ENCODE data around the gene KCNC3.

Gene KCNC3

DNA sequence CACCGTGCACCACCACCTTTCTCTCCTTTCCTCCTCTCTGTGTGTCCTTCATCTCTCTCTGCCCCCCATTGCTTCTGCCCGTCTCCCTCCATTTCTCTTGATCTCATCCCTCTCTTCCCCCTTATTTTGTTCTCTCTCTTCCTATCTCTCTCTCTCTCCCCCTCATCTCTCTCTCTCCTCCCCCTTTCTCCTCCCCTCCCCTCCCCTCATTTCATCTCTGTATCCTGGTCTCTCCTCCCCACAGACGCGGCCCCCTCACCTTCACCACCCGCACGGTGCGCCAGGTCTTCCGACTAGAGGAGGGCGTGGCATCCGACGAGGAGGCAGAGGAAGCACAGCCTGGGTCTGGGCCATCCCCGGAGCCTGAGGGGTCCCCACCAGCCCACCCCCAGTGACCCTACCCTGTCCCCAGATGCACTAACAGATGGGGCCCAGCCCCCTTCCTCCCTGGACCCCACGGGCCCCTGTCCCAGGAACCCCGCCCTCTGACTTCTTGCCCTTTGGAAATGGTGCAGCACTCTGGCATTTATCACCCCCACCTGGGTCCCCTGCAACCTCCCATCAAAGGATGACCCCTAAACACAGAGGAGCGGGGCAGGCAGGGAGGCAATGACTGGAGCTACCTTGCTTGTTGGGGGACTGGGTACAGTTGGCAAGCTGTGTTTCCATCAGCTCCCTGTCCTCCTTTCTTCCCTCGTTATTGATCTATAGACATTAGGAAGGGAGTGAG is 19.6 kb downstream of the KCNC3 start:
- no peak overlapping the region for H3K4me3 ChIP-seq (ENCODE audit: low read depth, low read length)
- TF ChIP-seq MYC (IDR thresholded peaks at IDR 0.05; ENCODE audit: low read depth, low read length) (no peak), POLR2A (IDR thresholded peaks at IDR 0.05; ENCODE audit: extremely low read depth, insufficient read length) (no peak)
- TF ChIP-seq, protein P1, sequence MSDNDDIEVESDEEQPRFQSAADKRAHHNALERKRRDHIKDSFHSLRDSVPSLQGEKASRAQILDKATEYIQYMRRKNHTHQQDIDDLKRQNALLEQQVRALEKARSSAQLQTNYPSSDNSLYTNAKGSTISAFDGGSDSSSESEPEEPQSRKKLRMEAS (IDR thresholded peaks at IDR 0.05; ENCODE audit: low read depth, low read length), result no peak
- TF ChIP-seq, protein P2, sequence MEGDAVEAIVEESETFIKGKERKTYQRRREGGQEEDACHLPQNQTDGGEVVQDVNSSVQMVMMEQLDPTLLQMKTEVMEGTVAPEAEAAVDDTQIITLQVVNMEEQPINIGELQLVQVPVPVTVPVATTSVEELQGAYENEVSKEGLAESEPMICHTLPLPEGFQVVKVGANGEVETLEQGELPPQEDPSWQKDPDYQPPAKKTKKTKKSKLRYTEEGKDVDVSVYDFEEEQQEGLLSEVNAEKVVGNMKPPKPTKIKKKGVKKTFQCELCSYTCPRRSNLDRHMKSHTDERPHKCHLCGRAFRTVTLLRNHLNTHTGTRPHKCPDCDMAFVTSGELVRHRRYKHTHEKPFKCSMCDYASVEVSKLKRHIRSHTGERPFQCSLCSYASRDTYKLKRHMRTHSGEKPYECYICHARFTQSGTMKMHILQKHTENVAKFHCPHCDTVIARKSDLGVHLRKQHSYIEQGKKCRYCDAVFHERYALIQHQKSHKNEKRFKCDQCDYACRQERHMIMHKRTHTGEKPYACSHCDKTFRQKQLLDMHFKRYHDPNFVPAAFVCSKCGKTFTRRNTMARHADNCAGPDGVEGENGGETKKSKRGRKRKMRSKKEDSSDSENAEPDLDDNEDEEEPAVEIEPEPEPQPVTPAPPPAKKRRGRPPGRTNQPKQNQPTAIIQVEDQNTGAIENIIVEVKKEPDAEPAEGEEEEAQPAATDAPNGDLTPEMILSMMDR (IDR thresholded peaks at IDR 0.05; ENCODE audit: low read depth, low read length), result no peak
- no peak for DNase-seq (ENCODE audit: low read depth)

DNA sequence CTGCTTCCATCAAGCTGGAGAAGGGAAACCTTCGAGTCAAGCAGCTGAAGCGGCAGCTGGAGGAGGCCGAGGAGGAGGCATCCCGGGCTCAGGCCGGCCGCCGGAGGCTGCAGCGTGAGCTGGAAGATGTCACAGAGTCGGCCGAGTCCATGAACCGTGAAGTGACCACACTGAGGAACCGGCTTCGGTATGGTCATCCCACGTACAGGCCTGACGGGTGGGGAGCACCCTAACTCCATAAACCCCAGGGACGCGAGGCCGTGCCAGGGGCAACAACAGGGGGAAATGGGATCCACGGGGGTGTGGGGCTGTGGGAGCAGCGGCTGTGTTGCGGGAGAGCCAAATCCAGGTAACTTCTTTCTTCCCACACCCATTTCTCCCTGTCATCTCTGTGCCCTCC is 20.2 kb downstream of the KCNC3 start:
- TF ChIP-seq, protein P2 (IDR thresholded peaks at IDR 0.05; ENCODE audit: low read depth, low read length), result no peak
- TF ChIP-seq, protein P1 (IDR thresholded peaks at IDR 0.05; ENCODE audit: low read depth, low read length), result no peak
- TF ChIP-seq MYC (IDR thresholded peaks at IDR 0.05; ENCODE audit: low read depth, low read length) (no peak), POLR2A (IDR thresholded peaks at IDR 0.05; ENCODE audit: extremely low read depth, insufficient read length) (no peak)
- H3K4me3 ChIP-seq (ENCODE audit: low read depth, low read length), result no peak overlapping the region
- DNase-seq (ENCODE audit: low read depth), result no peak

DNA sequence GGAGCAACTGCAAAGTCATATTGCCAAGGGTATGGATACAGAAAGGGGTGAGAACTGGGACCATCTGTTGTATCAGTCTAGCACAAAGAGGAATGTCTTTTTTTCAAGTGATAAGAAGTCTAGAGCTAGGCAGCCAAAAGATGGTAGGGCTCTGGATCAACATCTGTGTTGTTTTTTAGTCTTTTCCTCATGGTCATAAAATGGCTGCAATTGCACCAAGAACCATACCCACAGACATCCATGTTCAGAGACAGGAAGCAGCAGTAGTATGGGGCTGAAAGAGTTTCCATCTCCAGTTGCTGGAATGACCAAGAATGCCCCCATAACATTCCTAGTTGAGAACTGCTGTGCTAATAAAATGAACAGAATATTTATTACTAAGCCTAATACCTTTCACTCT is 25.6 kb downstream of the KCNC3 start:
- TF ChIP-seq, protein P1 (IDR thresholded peaks at IDR 0.05; ENCODE audit: low read depth, low read length), result no peak
- TF ChIP-seq POLR2A (IDR thresholded peaks at IDR 0.05; ENCODE audit: extremely low read depth, insufficient read length), result no peak
- no peak for TF ChIP-seq MYC (IDR thresholded peaks at IDR 0.05; ENCODE audit: low read depth, low read length)
- TF ChIP-seq, protein P2 (IDR thresholded peaks at IDR 0.05; ENCODE audit: low read depth, low read length), result no peak
- H3K4me3 ChIP-seq (ENCODE audit: low read depth, low read length), result no peak overlapping the region
- no peak for DNase-seq (ENCODE audit: low read depth)

DNA sequence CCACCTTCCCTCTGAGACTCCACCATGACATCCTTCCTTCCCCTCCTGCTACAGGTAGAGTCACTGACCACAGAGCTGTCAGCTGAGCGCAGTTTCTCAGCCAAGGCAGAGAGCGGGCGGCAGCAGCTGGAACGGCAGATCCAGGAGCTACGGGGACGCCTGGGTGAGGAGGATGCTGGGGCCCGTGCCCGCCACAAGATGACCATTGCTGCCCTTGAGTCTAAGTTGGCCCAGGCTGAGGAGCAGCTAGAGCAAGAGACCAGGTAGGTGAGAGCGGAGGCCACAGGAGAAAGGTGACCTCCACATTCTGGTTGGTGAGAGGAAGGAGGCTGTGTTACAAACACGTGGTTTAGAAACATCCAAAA is 27.6 kb downstream of the KCNC3 start:
- TF ChIP-seq MYC (IDR thresholded peaks at IDR 0.05; ENCODE audit: low read depth, low read length) (no peak), POLR2A (IDR thresholded peaks at IDR 0.05; ENCODE audit: extremely low read depth, insufficient read length) (no peak)
- TF ChIP-seq, protein P1 (IDR thresholded peaks at IDR 0.05; ENCODE audit: low read depth, low read length), result no peak
- TF ChIP-seq, protein P2 (IDR thresholded peaks at IDR 0.05; ENCODE audit: low read depth, low read length), result no peak
- DNase-seq (ENCODE audit: low read depth), result no peak
- H3K4me3 ChIP-seq (ENCODE audit: low read depth, low read length), result no peak overlapping the region

DNA sequence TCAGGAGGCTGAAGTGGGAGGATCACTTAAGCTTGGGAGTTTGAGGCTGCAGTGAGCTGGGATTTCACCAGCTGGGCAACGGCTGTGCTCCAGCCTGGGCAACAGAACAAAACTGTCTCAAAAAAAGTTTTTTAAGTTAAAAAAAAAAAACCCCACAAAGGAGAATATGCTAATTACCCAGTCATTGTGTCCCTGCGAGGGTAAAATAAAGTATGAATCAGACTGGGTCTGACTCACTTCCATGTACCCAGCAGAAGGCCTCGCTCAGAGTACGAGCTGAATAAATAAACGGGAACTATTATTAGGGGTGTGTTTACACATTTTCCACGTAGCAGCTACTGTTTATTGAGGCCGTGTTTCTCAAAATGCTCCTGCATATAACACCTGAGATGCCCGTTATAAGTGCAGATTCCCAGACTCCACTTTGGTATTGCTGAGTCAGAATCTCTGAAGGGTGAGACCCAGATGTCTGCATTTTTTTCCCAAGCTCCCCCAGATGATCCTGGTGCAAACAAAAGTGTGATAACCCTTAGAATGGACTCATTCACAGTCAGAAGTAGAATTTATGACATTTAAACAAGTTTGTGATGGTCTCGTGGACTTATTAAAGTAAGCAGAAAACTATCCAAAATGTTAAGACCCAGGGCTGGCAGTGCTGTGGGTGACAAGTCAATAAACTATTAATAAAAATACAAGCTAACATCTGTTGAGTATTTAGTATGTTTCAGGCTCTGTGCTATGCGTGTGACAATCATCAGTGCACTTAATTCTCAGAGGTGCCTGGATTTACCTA is 28.2 kb downstream of the KCNC3 start:
- no peak overlapping the region for H3K4me3 ChIP-seq (ENCODE audit: low read depth, low read length)
- peak; percentile 48 for DNase-seq (ENCODE audit: low read depth)
- no peak for TF ChIP-seq POLR2A (IDR thresholded peaks at IDR 0.05; ENCODE audit: extremely low read depth, insufficient read length)
- no peak for TF ChIP-seq MYC (IDR thresholded peaks at IDR 0.05; ENCODE audit: low read depth, low read length)

DNA sequence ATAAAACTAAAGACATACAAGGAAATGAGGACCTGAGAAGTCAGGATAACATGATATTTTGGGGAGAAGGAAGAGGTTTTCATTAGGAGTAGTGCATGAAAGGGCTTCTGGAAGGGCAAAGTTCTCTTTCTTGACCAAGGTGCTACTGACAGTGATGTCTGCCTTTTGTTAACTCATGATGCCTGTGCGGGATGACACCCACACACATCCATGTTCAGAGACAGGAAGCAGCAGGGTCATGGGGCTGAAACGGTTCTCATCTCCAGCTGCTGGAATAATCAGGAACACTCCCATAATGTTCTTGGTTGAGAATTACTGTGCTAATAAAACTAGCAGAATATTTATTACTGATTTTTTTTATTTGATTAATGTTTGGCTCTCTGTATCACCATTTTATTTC is 29.1 kb downstream of the KCNC3 start:
- TF ChIP-seq, protein P2 (IDR thresholded peaks at IDR 0.05; ENCODE audit: low read depth, low read length), result no peak
- TF ChIP-seq, protein P1 (IDR thresholded peaks at IDR 0.05; ENCODE audit: low read depth, low read length), result no peak
- TF ChIP-seq MYC (IDR thresholded peaks at IDR 0.05; ENCODE audit: low read depth, low read length) (no peak), POLR2A (IDR thresholded peaks at IDR 0.05; ENCODE audit: extremely low read depth, insufficient read length) (no peak)
- H3K4me3 ChIP-seq (ENCODE audit: low read depth, low read length), result no peak overlapping the region
- no peak for DNase-seq (ENCODE audit: low read depth)
